GM23338 (cell line): ENCODE data around the gene WFDC8. TPM values are rescaled to one million over a fixed set of nuclear protein-coding genes. Genes with fewer than 3 reads are reported as not detected.

ENCODE experiments used
- ATAC-seq: fragments of 200-7000 bp; cut with Tn5 transposase; 3 replicates; pipeline ENCODE4 v1.9.1; 2020
- DNase-seq: peaks from one replicate; pipeline ENCODE4 v3.0.0-alpha.2; 2015; ENCODE audit warnings: low spot score
- H2AFZ ChIP-seq: fragments of 200-600 bp; sonication (generic); 2 replicates; pipeline ENCODE4 v1.8.0; 2016; ENCODE audit warnings: antibody characterized with exemption, mild to moderate bottlenecking, moderate library complexity
- H3F3A ChIP-seq: fragments of 200-600 bp; sonication (generic); replicated peaks from 2 replicates; pipeline ENCODE4 v1.8.0; 2017; ENCODE audit warnings: antibody characterized with exemption, mixed run types, low read depth
- H3K27ac ChIP-seq: fragments of 200-600 bp; sonication (generic); 2 replicates; pipeline ENCODE4 v1.6.1; 2016; ENCODE audit warnings: low read depth
- H3K27me3 ChIP-seq: fragments of 200-600 bp; sonication (generic); 2 replicates; pipeline ENCODE4 v1.8.0; 2016; ENCODE audit warnings: mild to moderate bottlenecking, mixed run types, moderate library complexity; ENCODE audit not compliant: insufficient read depth
- H3K36me3 ChIP-seq: fragments of 200-600 bp; sonication (generic); 2 replicates; pipeline ENCODE4 v1.8.0; 2016; ENCODE audit warnings: mild to moderate bottlenecking; ENCODE audit not compliant: insufficient read depth
- H3K4me1 ChIP-seq: fragments of 200-600 bp; sonication (generic); 2 replicates; pipeline ENCODE4 v1.8.0; 2016; ENCODE audit warnings: mild to moderate bottlenecking, moderate library complexity; ENCODE audit not compliant: insufficient read depth
- H3K4me2 ChIP-seq: fragments of 200-600 bp; sonication (generic); 2 replicates; pipeline ENCODE4 v1.7.1; 2017; ENCODE audit warnings: mixed run types
- H3K4me3 ChIP-seq: fragments of 200-600 bp; sonication (generic); 2 replicates; pipeline ENCODE4 v1.6.1; 2016; ENCODE audit warnings: mixed run types
- H3K79me2 ChIP-seq: fragments of 200-600 bp; sonication (generic); replicated peaks from 2 replicates; pipeline ENCODE4 v1.8.0; 2017; ENCODE audit warnings: mild to moderate bottlenecking; ENCODE audit not compliant: insufficient read depth
- H3K9me2 ChIP-seq: fragments of 200-600 bp; sonication (generic); 2 replicates; pipeline ENCODE4 v1.8.0; 2017; ENCODE audit not compliant: insufficient read depth
- H4K20me1 ChIP-seq: fragments of 200-600 bp; sonication (generic); replicated peaks from 2 replicates; pipeline ENCODE4 v1.8.0; 2017; ENCODE audit warnings: mild to moderate bottlenecking; ENCODE audit not compliant: insufficient read depth
- H3K27ac Mint-ChIP-seq: 2 replicates; pipeline ENCODE4 v1.8.0; 2020; ENCODE audit warnings: inconsistent platforms, mild to moderate bottlenecking, moderate library complexity, mixed read lengths
- H3K27me3 Mint-ChIP-seq: 3 replicates; pipeline ENCODE4 v1.8.0; 2022; ENCODE audit warnings: low read depth, mild to moderate bottlenecking, moderate library complexity, mixed read lengths, inconsistent platforms; ENCODE audit not compliant: insufficient read depth, poor library complexity
- H3K36me3 Mint-ChIP-seq: 3 replicates; pipeline ENCODE4 v1.8.0; 2021; ENCODE audit warnings: low read depth, mild to moderate bottlenecking, inconsistent platforms, moderate library complexity, mixed read lengths
- H3K4me1 Mint-ChIP-seq: 3 replicates; pipeline ENCODE4 v1.8.0; 2020; ENCODE audit warnings: mild to moderate bottlenecking, inconsistent platforms, mixed read lengths
- H3K4me3 Mint-ChIP-seq: 3 replicates; pipeline ENCODE4 v1.8.0; 2021; ENCODE audit warnings: moderate library complexity, mild to moderate bottlenecking, inconsistent platforms, mixed read lengths
- H3K9me3 Mint-ChIP-seq: 3 replicates; pipeline ENCODE4 v1.8.0; 2020; ENCODE audit warnings: moderate library complexity, mild to moderate bottlenecking, inconsistent platforms, mixed read lengths
- CREB1 ChIP-seq: fragments of 250-450 bp; sonication (Bioruptor Pico); IDR thresholded peaks from 2 replicates; pipeline ENCODE4 v1.5.0; 2020; ENCODE audit warnings: low read depth, mild to moderate bottlenecking, moderate library complexity
- CTCF ChIP-seq, 2 experiments: fragments of 200-600 bp in 1 of 2; sonication (generic) in 1 of 2; conservative IDR thresholded peaks; 2 replicates each; pipeline versions ENCODE4 v1.5.1 to v1.6.1; 2016 to 2017; ENCODE audit warnings: antibody characterized with exemption in 2 of 2, low read depth in 2 of 2, mild to moderate bottlenecking in 2 of 2, moderate library complexity in 1 of 2
- ETS1 ChIP-seq: IDR thresholded peaks from 2 replicates; pipeline ENCODE4 v1.6.1; 2016; ENCODE audit warnings: antibody characterized with exemption
- EZH2 ChIP-seq: fragments of 200-600 bp; sonication (generic); IDR thresholded peaks from one replicate; pipeline ENCODE4 v1.8.0; 2017; ENCODE audit warnings: antibody characterized with exemption, mild to moderate bottlenecking, low read depth; ENCODE audit not compliant: unreplicated experiment
- EZH2phosphoT487 ChIP-seq: fragments of 200-600 bp; sonication (generic); IDR thresholded peaks from one replicate; pipeline ENCODE4 v1.8.1; 2018; ENCODE audit warnings: antibody characterized with exemption; ENCODE audit not compliant: unreplicated experiment
- JUNB ChIP-seq: IDR thresholded peaks from one replicate; pipeline ENCODE4 v1.6.1; 2016; ENCODE audit warnings: antibody characterized with exemption; ENCODE audit not compliant: unreplicated experiment
- NANOG ChIP-seq: IDR thresholded peaks from 2 replicates; pipeline ENCODE4 v1.6.1; 2016; ENCODE audit warnings: antibody characterized with exemption, borderline replicate concordance
- POLR2AphosphoS5 ChIP-seq: IDR thresholded peaks from 2 replicates; pipeline ENCODE4 v1.6.1; 2016; ENCODE audit warnings: antibody characterized with exemption, low read depth
- REST ChIP-seq: IDR thresholded peaks from one replicate; pipeline ENCODE4 v1.6.1; 2018; ENCODE audit warnings: antibody characterized with exemption; ENCODE audit not compliant: unreplicated experiment
- STAT1 ChIP-seq: IDR thresholded peaks from one replicate; pipeline ENCODE4 v1.6.1; 2016; ENCODE audit warnings: antibody characterized with exemption; ENCODE audit not compliant: unreplicated experiment
- ZNF114 ChIP-seq: fragments of 250-450 bp; sonication (Bioruptor Pico); IDR thresholded peaks from 2 replicates; pipeline ENCODE4 v1.5.0; 2020; ENCODE audit warnings: mild to moderate bottlenecking, moderate library complexity
- ZNF331 ChIP-seq: fragments of 250-450 bp; sonication (Bioruptor Pico); IDR thresholded peaks from 2 replicates; pipeline ENCODE4 v1.5.0; 2020; ENCODE audit warnings: low read depth, mild to moderate bottlenecking, moderate library complexity
- ZNF462 ChIP-seq: fragments of 250-450 bp; sonication (Bioruptor Pico); IDR thresholded peaks from 2 replicates; pipeline ENCODE4 v1.5.0; 2020; ENCODE audit warnings: mild to moderate bottlenecking, moderate library complexity
- polyA plus RNA-seq: library from polyadenylated mRNA; unstranded; fragments of >200 nt; fragmentation: Nextera tagmentation; extraction: Ambion mirVana; gene quantifications from 2 replicates; pipeline ENCODE4 v1.2.1, GENCODE V29; 2016
- total RNA-seq: library from RNA; depleted of rRNA; stranded (reverse); fragments of >200 nt; shearing (Covaris generic); gene quantifications from 2 replicates; pipeline ENCODE4 v1.2.3, GENCODE V29; 2014

WFDC8 gene
- total and polyA plus RNA-seq, 2 experiments from 2014 or later: 0.23 TPM; not detected in 1

- Mint-ChIP-seq H3K4me3 (no peak overlapping the region), H3K4me1 (no peaks in the 10 kb centered on the region), H3K27ac (no peak overlapping the region; the same call in 1 of the 2 replicates), H3K36me3 (peaks cover 7% of the 10 kb centered on the region; the same call in 2 of the 3 replicates), H3K9me3 (peaks cover 7% of the 10 kb centered on the region), H3K27me3 (no peaks in the 10 kb centered on the region)
- H3K27ac ChIP-seq: no peak overlapping the region
- ATAC-seq (no peak), DNase-seq (peak; percentile 26)
- no peak overlapping the region for H3K4me3 ChIP-seq
- H3K79me2 ChIP-seq: no peaks in the 10 kb centered on the region
- H3K27me3 ChIP-seq: no peaks in the 10 kb centered on the region
- H4K20me1 ChIP-seq: no peaks in the 10 kb centered on the region
- no peaks in the 10 kb centered on the region for H3K36me3 ChIP-seq
- no peak overlapping the region for H2AFZ ChIP-seq
- H3K4me1 ChIP-seq: peaks cover 6% of the 10 kb centered on the region
- H3F3A ChIP-seq: no peaks in the 10 kb centered on the region
- H3K4me2 ChIP-seq: no peak overlapping the region
- no peak for TF ChIP-seq ETS1
- no peak for TF ChIP-seq ZNF114 (CRISPR knock-in tag)
- no peak for TF ChIP-seq NANOG
- no peak for TF ChIP-seq STAT1
- no peak for TF ChIP-seq EZH2phosphoT487
- TF ChIP-seq EZH2: no peak
- TF ChIP-seq CREB1 (CRISPR knock-in tag): no peak
- TF ChIP-seq CTCF (conservative IDR thresholded peaks at IDR 0.05; ENCODE audit: low read depth in 2 of 2): no peak
- TF ChIP-seq ZNF331 (CRISPR knock-in tag): no peak
- no peak for TF ChIP-seq JUNB
- TF ChIP-seq ZNF462 (CRISPR knock-in tag): no peak
- TF ChIP-seq REST: no peak
- TF ChIP-seq POLR2AphosphoS5: no peak
- no peaks in the 10 kb centered on the region for H3K9me2 ChIP-seq
Observed at GRCh38 chr20:45588800-45589199, 9.7 kb upstream of the WFDC8 start.
